WTC11 (cell line): ENCODE measurements around the gene FBXO41. TPM values are rescaled to one million over a fixed set of nuclear protein-coding genes. Genes with fewer than 3 reads are reported as not detected.

Experiments
- ATAC-seq: fragments of 200-7000 bp; cut with Tn5 transposase; 2 replicates; pipeline ENCODE4 v1.10.0; 2021; ENCODE audit warnings: mild to moderate bottlenecking, moderate library complexity
- CTCF ChIA-PET: fragments of 300-600 bp; sonication (Branson Sonifier 250); formaldehyde crosslinking; loops from one replicate; lab custom pipeline; 2021; ENCODE audit warnings: antibody characterized with exemption; lab: Charles Lee
- POLR2A ChIA-PET: fragments of 350-600 bp; sonication (Branson Sonifier 250); formaldehyde crosslinking; loops from one replicate; lab custom pipeline; 2021; ENCODE audit warnings: antibody characterized with exemption; lab: Charles Lee
- DNase-seq: peaks from one replicate; pipeline ENCODE4 v3.0.0; 2021; ENCODE audit warnings: low spot score
- H3K27ac Mint-ChIP-seq: 2 replicates; pipeline ENCODE4 v1.8.0; 2021; ENCODE audit warnings: mixed read lengths
- H3K27me3 Mint-ChIP-seq: 2 replicates; pipeline ENCODE4 v1.8.0; 2021; ENCODE audit warnings: low read depth, mild to moderate bottlenecking, moderate library complexity, mixed read lengths
- H3K36me3 Mint-ChIP-seq: 2 replicates; pipeline ENCODE4 v1.8.0; 2021; ENCODE audit warnings: mixed read lengths
- H3K4me1 Mint-ChIP-seq: 2 replicates; pipeline ENCODE4 v1.8.0; 2022; ENCODE audit warnings: mixed read lengths
- H3K4me3 Mint-ChIP-seq: 2 replicates; pipeline ENCODE4 v1.8.0; 2021; ENCODE audit warnings: mild to moderate bottlenecking, moderate library complexity, mixed read lengths
- H3K9me3 Mint-ChIP-seq: 2 replicates; pipeline ENCODE4 v1.8.0; 2021; ENCODE audit warnings: mixed read lengths
- ELF4 ChIP-seq: sonication (generic); formaldehyde crosslinking; IDR thresholded peaks from 2 replicates; pipeline ENCODE4 v1.8.1; 2022; ENCODE audit warnings: low read depth, mild to moderate bottlenecking, moderate library complexity, missing genetic modification reagents
- GRHL2 ChIP-seq: fragments of 250-450 bp; sonication (Bioruptor Pico); IDR thresholded peaks from 2 replicates; pipeline ENCODE4 v1.8.0; 2022; ENCODE audit warnings: mild to moderate bottlenecking, moderate library complexity; ENCODE audit not compliant: insufficient replicate concordance, severe bottlenecking
- KAT7 ChIP-seq: sonication (generic); formaldehyde crosslinking; IDR thresholded peaks from 2 replicates; pipeline ENCODE4 v1.8.1; 2023; ENCODE audit warnings: missing genetic modification reagents, mild to moderate bottlenecking, borderline replicate concordance
- MXD4 ChIP-seq: fragments of 250-450 bp; sonication (Bioruptor Pico); IDR thresholded peaks from 2 replicates; pipeline ENCODE4 v1.8.0; 2021; ENCODE audit warnings: mild to moderate bottlenecking, moderate library complexity, borderline replicate concordance
- NFATC4 ChIP-seq: fragments of 250-450 bp; sonication (Bioruptor Pico); IDR thresholded peaks from 2 replicates; pipeline ENCODE4 v1.9.0; 2021; ENCODE audit warnings: mild to moderate bottlenecking
- NFE2L1 ChIP-seq: sonication (generic); formaldehyde crosslinking; IDR thresholded peaks from 2 replicates; pipeline ENCODE4 v1.8.1; 2023; ENCODE audit warnings: missing genetic modification reagents
- SMAD4 ChIP-seq: sonication (generic); formaldehyde crosslinking; IDR thresholded peaks from 2 replicates; pipeline ENCODE4 v1.8.0; 2022; ENCODE audit warnings: mild to moderate bottlenecking, missing genetic modification reagents
- SP1 ChIP-seq: sonication (generic); formaldehyde crosslinking; conservative IDR thresholded peaks from 2 replicates; pipeline ENCODE4 v1.8.1; 2022; ENCODE audit warnings: missing genetic modification reagents
- TCF7 ChIP-seq: sonication (generic); formaldehyde crosslinking; IDR thresholded peaks from 2 replicates; pipeline ENCODE4 v1.8.0; 2022; ENCODE audit warnings: mild to moderate bottlenecking, low read depth, missing genetic modification reagents, moderate library complexity
- TEAD4 ChIP-seq: sonication (generic); formaldehyde crosslinking; IDR thresholded peaks from 2 replicates; pipeline ENCODE4 v1.8.0; 2022; ENCODE audit warnings: mild to moderate bottlenecking, missing genetic modification reagents
- TP53 ChIP-seq: sonication (generic); formaldehyde crosslinking; IDR thresholded peaks from 2 replicates; pipeline ENCODE4 v1.8.1; 2023; ENCODE audit warnings: mild to moderate bottlenecking, missing genetic modification reagents
- total RNA-seq: library from RNA; stranded (reverse); gene quantifications from 3 replicates; pipeline ENCODE4 v1.2.3, GENCODE V29; 2021
- TF ChIP-seq, protein P1 (sequence below): sonication (generic); formaldehyde crosslinking; IDR thresholded peaks from 2 replicates; pipeline ENCODE4 v1.8.1; 2022; ENCODE audit warnings: mild to moderate bottlenecking, moderate library complexity, missing genetic modification reagents
- TF ChIP-seq, protein P2 (sequence below): fragments of 250-450 bp; sonication (Bioruptor Pico); IDR thresholded peaks from 2 replicates; pipeline ENCODE4 v1.9.0; 2021; ENCODE audit warnings: mild to moderate bottlenecking
- TF ChIP-seq, protein P3 (sequence below): fragments of 200-600 bp; IDR thresholded peaks from 2 replicates; pipeline ENCODE4 v1.8.0; 2022; ENCODE audit warnings: antibody characterized with exemption
- TF ChIP-seq, protein P4 (sequence below): sonication (generic); formaldehyde crosslinking; IDR thresholded peaks from 2 replicates; pipeline ENCODE4 v1.8.0; 2023; ENCODE audit warnings: missing genetic modification reagents, mild to moderate bottlenecking, borderline replicate concordance
- TF ChIP-seq, protein P5 (sequence below): fragments of 250-450 bp; sonication (Bioruptor Pico); conservative IDR thresholded peaks from 2 replicates; pipeline ENCODE4 v1.9.0; 2021; ENCODE audit warnings: mild to moderate bottlenecking
- TF ChIP-seq, protein P6 (sequence below): sonication (generic); formaldehyde crosslinking; conservative IDR thresholded peaks from 2 replicates; pipeline ENCODE4 v1.8.1; 2023; ENCODE audit warnings: mild to moderate bottlenecking, low read depth, missing genetic modification reagents, moderate library complexity
- TF ChIP-seq, protein P7 (sequence below): fragments of 250-450 bp; sonication (Bioruptor Pico); IDR thresholded peaks from 2 replicates; pipeline ENCODE4 v1.9.0; 2021; ENCODE audit warnings: mild to moderate bottlenecking

The FBXO41 gene
- total RNA-seq, 1 experiment from 2014 or later = 19.2 TPM

DNA sequence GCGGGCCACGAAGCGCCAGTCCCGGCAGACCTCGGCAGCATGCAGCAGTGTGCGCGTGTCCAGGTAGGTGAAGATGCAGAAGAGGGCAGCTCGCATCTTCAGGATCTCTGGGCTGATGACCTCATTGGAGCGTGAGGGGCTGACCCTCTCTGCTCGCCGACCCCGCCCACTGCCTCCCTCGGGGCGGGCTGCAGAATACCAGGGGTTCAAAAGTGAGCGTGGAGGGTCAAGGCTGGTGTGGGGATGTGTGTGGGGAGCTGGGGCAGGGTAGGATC, 20.0 kb downstream of the FBXO41 start (continued):
- TF ChIP-seq, protein P1, sequence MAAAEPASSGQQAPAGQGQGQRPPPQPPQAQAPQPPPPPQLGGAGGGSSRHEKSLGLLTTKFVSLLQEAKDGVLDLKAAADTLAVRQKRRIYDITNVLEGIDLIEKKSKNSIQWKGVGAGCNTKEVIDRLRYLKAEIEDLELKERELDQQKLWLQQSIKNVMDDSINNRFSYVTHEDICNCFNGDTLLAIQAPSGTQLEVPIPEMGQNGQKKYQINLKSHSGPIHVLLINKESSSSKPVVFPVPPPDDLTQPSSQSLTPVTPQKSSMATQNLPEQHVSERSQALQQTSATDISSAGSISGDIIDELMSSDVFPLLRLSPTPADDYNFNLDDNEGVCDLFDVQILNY (CRISPR knock-in tag) = no peak
- TF ChIP-seq GRHL2 (CRISPR knock-in tag) = no peak
- TF ChIP-seq, all 79 proteins: peak for 0

DNA sequence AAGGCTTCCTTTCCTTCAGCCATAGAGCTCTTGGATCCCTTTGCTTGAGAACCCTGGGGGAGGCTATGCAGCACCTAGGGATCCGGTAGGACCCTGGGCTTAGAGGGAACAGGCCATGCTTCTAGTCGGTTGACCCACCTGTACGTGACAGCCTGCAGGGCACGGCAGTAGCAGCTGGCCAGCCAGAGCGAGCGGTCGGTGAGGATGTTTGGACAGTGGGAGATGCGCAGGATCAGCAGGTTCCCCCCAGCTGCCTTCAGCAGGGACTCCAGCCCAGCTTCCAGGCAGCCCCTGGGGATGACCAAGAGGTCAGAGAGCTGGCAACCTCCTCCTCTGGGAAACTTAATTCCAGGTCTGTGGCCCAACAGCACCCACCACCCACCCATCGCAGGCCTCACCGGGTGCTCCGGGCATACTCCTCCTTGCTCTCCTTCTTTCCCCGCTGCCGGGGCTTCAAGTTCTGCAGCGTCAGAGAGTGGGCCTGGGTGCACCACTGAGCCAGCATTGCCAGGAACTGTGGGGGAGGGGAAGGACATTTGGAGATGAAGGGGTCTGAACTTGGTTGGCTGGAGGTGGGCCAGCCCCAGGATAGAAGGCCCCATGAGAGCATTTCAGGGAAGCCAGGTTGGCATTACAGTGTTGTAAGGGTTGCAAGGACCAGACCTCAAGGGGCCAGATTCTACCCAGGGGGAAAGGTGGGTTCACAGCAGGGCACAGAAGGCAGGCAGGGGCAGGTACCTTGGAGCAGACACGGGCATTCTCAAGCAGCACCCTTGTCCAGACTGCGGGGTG, 20.5 kb downstream of the FBXO41 start:
- ChIA-PET POLR2A (no interaction called here), CTCF (interaction anchor here (0.7 kb wide), 1 partner anchor 51 kb away, joined by 3 read pairs; no protein-coding TSS in a partner anchor)
- DNase-seq (no peak), ATAC-seq (no peak)
- Mint-ChIP-seq H3K27ac (no peak overlapping the region), H3K4me1 (peaks cover 14% of the 10 kb centered on the region), H3K4me3 (no peak overlapping the region), H3K36me3 (peaks cover 9% of the 10 kb centered on the region), H3K27me3 (peaks cover 18% of the 10 kb centered on the region), H3K9me3 (no peaks in the 10 kb centered on the region)
- TF ChIP-seq, protein P2, sequence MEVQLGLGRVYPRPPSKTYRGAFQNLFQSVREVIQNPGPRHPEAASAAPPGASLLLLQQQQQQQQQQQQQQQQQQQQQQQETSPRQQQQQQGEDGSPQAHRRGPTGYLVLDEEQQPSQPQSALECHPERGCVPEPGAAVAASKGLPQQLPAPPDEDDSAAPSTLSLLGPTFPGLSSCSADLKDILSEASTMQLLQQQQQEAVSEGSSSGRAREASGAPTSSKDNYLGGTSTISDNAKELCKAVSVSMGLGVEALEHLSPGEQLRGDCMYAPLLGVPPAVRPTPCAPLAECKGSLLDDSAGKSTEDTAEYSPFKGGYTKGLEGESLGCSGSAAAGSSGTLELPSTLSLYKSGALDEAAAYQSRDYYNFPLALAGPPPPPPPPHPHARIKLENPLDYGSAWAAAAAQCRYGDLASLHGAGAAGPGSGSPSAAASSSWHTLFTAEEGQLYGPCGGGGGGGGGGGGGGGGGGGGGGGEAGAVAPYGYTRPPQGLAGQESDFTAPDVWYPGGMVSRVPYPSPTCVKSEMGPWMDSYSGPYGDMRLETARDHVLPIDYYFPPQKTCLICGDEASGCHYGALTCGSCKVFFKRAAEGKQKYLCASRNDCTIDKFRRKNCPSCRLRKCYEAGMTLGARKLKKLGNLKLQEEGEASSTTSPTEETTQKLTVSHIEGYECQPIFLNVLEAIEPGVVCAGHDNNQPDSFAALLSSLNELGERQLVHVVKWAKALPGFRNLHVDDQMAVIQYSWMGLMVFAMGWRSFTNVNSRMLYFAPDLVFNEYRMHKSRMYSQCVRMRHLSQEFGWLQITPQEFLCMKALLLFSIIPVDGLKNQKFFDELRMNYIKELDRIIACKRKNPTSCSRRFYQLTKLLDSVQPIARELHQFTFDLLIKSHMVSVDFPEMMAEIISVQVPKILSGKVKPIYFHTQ (CRISPR knock-in tag) = no peak
- no peak for TF ChIP-seq MXD4 (CRISPR knock-in tag)
- TF ChIP-seq, protein P3, sequence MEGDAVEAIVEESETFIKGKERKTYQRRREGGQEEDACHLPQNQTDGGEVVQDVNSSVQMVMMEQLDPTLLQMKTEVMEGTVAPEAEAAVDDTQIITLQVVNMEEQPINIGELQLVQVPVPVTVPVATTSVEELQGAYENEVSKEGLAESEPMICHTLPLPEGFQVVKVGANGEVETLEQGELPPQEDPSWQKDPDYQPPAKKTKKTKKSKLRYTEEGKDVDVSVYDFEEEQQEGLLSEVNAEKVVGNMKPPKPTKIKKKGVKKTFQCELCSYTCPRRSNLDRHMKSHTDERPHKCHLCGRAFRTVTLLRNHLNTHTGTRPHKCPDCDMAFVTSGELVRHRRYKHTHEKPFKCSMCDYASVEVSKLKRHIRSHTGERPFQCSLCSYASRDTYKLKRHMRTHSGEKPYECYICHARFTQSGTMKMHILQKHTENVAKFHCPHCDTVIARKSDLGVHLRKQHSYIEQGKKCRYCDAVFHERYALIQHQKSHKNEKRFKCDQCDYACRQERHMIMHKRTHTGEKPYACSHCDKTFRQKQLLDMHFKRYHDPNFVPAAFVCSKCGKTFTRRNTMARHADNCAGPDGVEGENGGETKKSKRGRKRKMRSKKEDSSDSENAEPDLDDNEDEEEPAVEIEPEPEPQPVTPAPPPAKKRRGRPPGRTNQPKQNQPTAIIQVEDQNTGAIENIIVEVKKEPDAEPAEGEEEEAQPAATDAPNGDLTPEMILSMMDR = no peak
- TF ChIP-seq, protein P4, sequence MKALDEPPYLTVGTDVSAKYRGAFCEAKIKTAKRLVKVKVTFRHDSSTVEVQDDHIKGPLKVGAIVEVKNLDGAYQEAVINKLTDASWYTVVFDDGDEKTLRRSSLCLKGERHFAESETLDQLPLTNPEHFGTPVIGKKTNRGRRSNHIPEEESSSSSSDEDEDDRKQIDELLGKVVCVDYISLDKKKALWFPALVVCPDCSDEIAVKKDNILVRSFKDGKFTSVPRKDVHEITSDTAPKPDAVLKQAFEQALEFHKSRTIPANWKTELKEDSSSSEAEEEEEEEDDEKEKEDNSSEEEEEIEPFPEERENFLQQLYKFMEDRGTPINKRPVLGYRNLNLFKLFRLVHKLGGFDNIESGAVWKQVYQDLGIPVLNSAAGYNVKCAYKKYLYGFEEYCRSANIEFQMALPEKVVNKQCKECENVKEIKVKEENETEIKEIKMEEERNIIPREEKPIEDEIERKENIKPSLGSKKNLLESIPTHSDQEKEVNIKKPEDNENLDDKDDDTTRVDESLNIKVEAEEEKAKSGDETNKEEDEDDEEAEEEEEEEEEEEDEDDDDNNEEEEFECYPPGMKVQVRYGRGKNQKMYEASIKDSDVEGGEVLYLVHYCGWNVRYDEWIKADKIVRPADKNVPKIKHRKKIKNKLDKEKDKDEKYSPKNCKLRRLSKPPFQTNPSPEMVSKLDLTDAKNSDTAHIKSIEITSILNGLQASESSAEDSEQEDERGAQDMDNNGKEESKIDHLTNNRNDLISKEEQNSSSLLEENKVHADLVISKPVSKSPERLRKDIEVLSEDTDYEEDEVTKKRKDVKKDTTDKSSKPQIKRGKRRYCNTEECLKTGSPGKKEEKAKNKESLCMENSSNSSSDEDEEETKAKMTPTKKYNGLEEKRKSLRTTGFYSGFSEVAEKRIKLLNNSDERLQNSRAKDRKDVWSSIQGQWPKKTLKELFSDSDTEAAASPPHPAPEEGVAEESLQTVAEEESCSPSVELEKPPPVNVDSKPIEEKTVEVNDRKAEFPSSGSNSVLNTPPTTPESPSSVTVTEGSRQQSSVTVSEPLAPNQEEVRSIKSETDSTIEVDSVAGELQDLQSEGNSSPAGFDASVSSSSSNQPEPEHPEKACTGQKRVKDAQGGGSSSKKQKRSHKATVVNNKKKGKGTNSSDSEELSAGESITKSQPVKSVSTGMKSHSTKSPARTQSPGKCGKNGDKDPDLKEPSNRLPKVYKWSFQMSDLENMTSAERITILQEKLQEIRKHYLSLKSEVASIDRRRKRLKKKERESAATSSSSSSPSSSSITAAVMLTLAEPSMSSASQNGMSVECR = no peak
- TF ChIP-seq, protein P5, sequence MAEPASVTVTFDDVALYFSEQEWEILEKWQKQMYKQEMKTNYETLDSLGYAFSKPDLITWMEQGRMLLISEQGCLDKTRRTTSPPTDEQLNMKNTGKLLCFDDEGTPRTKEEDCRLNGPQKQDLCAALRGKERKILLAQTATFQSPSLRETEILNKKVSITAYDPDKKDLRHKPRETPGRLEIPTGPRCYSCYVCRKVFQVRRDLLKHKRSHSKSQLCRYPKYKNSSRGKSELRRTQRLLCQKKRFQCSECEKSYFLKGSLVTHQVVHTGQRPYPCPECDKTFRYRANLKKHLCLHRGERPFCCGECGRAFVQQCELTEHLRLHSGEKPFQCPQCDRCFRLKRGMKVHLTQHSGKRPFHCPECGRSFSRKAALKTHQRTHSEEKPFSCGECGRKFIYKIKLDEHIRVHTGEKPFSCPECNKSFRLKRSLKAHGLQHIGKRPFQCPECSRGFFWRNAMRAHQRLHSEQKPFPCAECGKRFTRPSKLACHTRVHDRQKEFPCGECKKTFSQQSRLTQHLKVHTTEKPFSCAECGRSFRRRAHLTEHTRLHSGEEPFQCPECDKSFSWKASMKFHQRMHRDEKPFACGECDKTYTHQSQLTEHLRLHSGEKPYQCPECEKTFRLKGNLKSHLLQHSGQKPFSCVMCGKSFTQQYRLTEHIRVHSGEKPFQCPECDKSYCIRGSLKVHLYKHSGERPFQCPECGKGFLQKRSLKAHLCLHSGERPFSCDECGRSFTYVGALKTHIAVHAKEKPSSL (CRISPR knock-in tag) = no peak
- no peak for TF ChIP-seq SMAD4
- TF ChIP-seq ELF4 = no peak
- TF ChIP-seq, protein P6, sequence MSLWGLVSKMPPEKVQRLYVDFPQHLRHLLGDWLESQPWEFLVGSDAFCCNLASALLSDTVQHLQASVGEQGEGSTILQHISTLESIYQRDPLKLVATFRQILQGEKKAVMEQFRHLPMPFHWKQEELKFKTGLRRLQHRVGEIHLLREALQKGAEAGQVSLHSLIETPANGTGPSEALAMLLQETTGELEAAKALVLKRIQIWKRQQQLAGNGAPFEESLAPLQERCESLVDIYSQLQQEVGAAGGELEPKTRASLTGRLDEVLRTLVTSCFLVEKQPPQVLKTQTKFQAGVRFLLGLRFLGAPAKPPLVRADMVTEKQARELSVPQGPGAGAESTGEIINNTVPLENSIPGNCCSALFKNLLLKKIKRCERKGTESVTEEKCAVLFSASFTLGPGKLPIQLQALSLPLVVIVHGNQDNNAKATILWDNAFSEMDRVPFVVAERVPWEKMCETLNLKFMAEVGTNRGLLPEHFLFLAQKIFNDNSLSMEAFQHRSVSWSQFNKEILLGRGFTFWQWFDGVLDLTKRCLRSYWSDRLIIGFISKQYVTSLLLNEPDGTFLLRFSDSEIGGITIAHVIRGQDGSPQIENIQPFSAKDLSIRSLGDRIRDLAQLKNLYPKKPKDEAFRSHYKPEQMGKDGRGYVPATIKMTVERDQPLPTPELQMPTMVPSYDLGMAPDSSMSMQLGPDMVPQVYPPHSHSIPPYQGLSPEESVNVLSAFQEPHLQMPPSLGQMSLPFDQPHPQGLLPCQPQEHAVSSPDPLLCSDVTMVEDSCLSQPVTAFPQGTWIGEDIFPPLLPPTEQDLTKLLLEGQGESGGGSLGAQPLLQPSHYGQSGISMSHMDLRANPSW (CRISPR knock-in tag) = no peak
- TF ChIP-seq, protein P7, sequence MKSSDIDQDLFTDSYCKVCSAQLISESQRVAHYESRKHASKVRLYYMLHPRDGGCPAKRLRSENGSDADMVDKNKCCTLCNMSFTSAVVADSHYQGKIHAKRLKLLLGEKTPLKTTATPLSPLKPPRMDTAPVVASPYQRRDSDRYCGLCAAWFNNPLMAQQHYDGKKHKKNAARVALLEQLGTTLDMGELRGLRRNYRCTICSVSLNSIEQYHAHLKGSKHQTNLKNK (CRISPR knock-in tag) = no peak
- TF ChIP-seq KAT7 (CRISPR knock-in tag) = no peak
- TF ChIP-seq TCF7 (CRISPR knock-in tag) = no peak
- TF ChIP-seq NFE2L1 (CRISPR knock-in tag) = no peak
- TF ChIP-seq SP1 (CRISPR knock-in tag) = no peak
- TF ChIP-seq TEAD4 (CRISPR knock-in tag) = no peak
- TF ChIP-seq NFATC4 = no peak
- no peak for TF ChIP-seq TP53 (CRISPR knock-in tag)
